Measurements from ENCODE around the gene RNPEPL1. TPM values are rescaled to one million over a fixed set of nuclear protein-coding genes. Genes with fewer than 3 reads are reported as not detected.

Gene RNPEPL1, protein sequence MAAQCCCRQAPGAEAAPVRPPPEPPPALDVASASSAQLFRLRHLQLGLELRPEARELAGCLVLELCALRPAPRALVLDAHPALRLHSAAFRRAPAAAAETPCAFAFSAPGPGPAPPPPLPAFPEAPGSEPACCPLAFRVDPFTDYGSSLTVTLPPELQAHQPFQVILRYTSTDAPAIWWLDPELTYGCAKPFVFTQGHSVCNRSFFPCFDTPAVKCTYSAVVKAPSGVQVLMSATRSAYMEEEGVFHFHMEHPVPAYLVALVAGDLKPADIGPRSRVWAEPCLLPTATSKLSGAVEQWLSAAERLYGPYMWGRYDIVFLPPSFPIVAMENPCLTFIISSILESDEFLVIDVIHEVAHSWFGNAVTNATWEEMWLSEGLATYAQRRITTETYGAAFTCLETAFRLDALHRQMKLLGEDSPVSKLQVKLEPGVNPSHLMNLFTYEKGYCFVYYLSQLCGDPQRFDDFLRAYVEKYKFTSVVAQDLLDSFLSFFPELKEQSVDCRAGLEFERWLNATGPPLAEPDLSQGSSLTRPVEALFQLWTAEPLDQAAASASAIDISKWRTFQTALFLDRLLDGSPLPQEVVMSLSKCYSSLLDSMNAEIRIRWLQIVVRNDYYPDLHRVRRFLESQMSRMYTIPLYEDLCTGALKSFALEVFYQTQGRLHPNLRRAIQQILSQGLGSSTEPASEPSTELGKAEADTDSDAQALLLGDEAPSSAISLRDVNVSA
- total RNA-seq: 100 to 1,000 TPM in 2 of 4 donors, 10 to 100 TPM in 2; 31.9 to 124 (median 99.6) TPM

DNA sequence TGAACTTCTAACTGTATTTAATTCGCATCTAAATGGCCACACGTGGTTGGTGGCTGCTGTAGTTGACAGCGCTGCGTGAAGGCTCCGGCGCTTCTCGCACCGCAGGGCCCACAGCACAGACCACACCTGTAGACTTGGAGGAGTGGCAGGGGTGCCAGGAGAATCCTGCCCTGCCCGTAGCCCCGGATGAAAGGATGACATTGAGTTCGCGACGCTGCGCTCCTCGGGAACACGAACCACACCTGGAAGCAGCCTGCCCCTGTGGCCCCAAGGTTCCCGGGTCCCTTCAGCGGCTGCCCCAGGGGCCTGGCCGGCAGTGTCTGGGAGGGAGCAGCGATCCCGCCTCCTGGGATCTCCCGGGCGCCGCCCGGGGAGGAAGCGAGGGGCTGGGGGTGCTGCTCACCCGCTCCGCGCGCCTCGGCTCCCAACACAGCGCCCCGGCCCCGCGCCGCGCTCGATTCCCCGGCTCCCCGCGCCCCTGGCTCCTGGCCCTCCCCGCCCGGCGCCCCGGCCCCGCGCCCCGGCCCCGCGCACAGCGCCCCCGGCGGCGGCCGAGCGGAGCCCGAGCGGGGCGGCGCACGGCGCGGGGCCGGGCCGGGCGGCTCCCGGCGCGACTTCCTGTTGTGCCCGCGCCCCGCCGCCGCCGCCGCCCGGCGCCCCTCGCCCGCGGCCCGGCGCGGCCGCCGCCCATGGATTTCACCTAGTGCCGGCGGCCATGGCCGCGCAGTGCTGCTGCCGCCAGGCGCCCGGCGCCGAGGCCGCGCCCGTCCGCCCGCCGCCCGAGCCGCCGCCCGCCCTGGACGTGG, at the start of gene RNPEPL1:
TSS of gene RNPEPL1 (plus strand) at position 613 of the 806 bp plus-strand sequence. CDS start at position 716, 103 bp downstream.
- peak within 1 kb of the TSS; percentile 73 to 81 (median 77) for H3K4me3 ChIP-seq
- intact Hi-C loops (cut with DNase I; ENCODE audit: low total_unique reads): loop anchor here (1.0 to 5.0 kb wide), 2 partner anchors 8 to 336 kb away; partner anchors contain the start of gene DUSP28
- H3K27me3 ChIP-seq: no peaks in the 10 kb centered on the region
- ATAC-seq (peak; percentile 77), DNase-seq (peak; percentile 5 to 19)
- peak within 1 kb of the TSS; percentile 95 to 98 (median 96) for H3K27ac ChIP-seq
- peaks cover 0 to under 1% of the 10 kb centered on the region in 2 donors for H3K36me3 ChIP-seq
- H3K9me3 ChIP-seq: no peaks in the 10 kb centered on the region
- TF ChIP-seq, protein P1, sequence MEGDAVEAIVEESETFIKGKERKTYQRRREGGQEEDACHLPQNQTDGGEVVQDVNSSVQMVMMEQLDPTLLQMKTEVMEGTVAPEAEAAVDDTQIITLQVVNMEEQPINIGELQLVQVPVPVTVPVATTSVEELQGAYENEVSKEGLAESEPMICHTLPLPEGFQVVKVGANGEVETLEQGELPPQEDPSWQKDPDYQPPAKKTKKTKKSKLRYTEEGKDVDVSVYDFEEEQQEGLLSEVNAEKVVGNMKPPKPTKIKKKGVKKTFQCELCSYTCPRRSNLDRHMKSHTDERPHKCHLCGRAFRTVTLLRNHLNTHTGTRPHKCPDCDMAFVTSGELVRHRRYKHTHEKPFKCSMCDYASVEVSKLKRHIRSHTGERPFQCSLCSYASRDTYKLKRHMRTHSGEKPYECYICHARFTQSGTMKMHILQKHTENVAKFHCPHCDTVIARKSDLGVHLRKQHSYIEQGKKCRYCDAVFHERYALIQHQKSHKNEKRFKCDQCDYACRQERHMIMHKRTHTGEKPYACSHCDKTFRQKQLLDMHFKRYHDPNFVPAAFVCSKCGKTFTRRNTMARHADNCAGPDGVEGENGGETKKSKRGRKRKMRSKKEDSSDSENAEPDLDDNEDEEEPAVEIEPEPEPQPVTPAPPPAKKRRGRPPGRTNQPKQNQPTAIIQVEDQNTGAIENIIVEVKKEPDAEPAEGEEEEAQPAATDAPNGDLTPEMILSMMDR (IDR thresholded peaks at IDR 0.05 in 4 of 5, conservative IDR thresholded peaks at IDR 0.05 in 1 of 5): peak in 2 of 5 experiments; percentile 9 to 11
- no peak for TF ChIP-seq POLR2A (IDR thresholded peaks at IDR 0.05)
- peaks cover 32 to 35% of the 10 kb centered on the region in 2 donors for H3K4me1 ChIP-seq
- in situ Hi-C loops (cut with MboI; ENCODE audit: low sequenced_read_pairs in 4 of 4): no loop called here

DNA sequence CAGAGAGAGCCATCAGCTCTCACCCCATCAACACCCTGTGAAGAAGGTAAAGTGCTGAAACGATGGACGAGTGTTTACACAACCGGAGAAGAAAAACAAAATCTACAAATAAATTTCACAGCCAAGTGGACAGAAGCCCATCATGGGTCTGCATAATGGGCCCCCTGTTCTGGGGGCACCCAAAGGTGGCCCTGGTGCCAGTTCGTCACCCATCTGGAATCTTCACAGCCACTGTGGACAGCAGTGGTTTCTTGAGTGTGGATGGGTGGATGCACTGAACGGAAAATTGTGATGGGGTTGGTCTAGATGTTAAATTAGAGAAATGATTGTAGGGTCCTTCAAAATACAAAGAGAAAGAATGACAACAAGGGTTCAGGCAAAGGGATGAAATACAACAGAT, 49.3 kb upstream of the RNPEPL1 start:
- no peak overlapping the region for H3K4me3 ChIP-seq
- no peaks in the 10 kb centered on the region for H3K9me3 ChIP-seq
- no peak overlapping the region for H3K27ac ChIP-seq
- no peaks in the 10 kb centered on the region for H3K4me1 ChIP-seq
- H3K36me3 ChIP-seq: peaks cover 0 to 14% of the 10 kb centered on the region in 2 donors
- DNase-seq: no peak
- ATAC-seq: no peak
- peaks cover 0 to 6% (median 5%) of the 10 kb centered on the region in 3 donors for H3K27me3 ChIP-seq
- intact Hi-C loops (cut with DNase I; ENCODE audit: low total_unique reads) (no loop called here), in situ Hi-C loops (cut with MboI; ENCODE audit: low sequenced_read_pairs in 4 of 4) (loop anchor here in 3 of 4 donors (25.0 kb wide), 1 partner anchor 193 kb away; no protein-coding TSS in a partner anchor)
- TF ChIP-seq, protein P1 (IDR thresholded peaks at IDR 0.05 in 4 of 5, conservative IDR thresholded peaks at IDR 0.05 in 1 of 5): no peak
- no peak for TF ChIP-seq POLR2A (IDR thresholded peaks at IDR 0.05)

DNA sequence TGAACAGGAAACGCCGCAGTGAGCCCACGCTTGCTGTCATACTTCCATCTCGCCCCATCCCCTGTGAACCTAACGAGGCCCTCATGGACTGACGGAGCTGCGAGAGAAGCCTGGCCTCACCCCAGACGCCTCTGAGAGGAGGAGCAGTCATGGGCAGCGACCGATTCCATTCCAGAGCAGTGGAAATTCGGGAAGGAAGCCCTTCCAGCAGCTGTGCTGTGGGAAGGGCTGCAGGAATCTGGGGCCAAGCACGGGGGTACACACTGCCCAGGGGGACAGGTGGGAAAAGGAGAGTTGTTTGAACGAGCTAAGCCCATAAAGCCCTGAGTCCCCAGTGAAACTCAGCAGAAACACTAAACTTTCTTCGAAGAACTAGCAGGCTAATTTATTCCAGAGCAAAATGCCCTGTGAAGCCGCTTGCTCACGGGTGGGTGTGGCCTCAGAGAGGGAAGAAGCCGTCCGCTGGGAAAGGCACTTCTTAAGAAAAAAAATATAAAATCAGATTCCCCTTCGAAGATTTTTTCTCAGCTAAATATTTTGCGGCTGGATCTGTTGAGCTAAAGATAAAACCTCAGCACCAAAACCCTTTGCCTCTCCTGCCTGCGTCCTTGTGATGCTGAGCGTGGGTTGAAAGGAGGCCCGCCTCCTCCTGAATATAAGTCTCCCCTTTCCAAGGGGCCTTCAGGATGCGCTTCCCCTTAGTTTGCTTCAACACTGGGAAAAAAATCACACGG, 48.7 kb upstream of the RNPEPL1 start:
- Histone ChIP-seq H3K9me3 (no peaks in the 10 kb centered on the region), H3K36me3 (peaks cover 0 to 14% of the 10 kb centered on the region in 2 donors), H3K27me3 (peaks cover 0 to 6% (median 5%) of the 10 kb centered on the region in 3 donors), H3K4me3 (no peak overlapping the region), H3K27ac (no peak overlapping the region), H3K4me1 (no peaks in the 10 kb centered on the region)
- TF ChIP-seq, protein P1 (IDR thresholded peaks at IDR 0.05 in 4 of 5, conservative IDR thresholded peaks at IDR 0.05 in 1 of 5): no peak
- no peak for TF ChIP-seq POLR2A (IDR thresholded peaks at IDR 0.05)
- intact Hi-C loops (cut with DNase I; ENCODE audit: low total_unique reads): no loop called here
- ATAC-seq (no peak), DNase-seq (no peak)
- in situ Hi-C loops (cut with MboI; ENCODE audit: low sequenced_read_pairs in 4 of 4): loop anchor here in 3 of 4 donors (25.0 kb wide), 1 partner anchor 193 kb away; no protein-coding TSS in a partner anchor

Data from gastrocnemius medialis (tissue), 4 donors.